VCaP (cell line): ENCODE results near the gene CALML3.

Experiments
- H3K27ac ChIP-seq: fragments of 450-650 bp; 2 replicates; pipeline ENCODE4 v1.5.1; 2017
- TF ChIP-seq, protein P1 (sequence below): fragments of 450-650 bp; conservative IDR thresholded peaks from 2 replicates; pipeline ENCODE4 v1.5.1; 2017; ENCODE audit warnings: mild to moderate bottlenecking, moderate library complexity

Gene CALML3

DNA sequence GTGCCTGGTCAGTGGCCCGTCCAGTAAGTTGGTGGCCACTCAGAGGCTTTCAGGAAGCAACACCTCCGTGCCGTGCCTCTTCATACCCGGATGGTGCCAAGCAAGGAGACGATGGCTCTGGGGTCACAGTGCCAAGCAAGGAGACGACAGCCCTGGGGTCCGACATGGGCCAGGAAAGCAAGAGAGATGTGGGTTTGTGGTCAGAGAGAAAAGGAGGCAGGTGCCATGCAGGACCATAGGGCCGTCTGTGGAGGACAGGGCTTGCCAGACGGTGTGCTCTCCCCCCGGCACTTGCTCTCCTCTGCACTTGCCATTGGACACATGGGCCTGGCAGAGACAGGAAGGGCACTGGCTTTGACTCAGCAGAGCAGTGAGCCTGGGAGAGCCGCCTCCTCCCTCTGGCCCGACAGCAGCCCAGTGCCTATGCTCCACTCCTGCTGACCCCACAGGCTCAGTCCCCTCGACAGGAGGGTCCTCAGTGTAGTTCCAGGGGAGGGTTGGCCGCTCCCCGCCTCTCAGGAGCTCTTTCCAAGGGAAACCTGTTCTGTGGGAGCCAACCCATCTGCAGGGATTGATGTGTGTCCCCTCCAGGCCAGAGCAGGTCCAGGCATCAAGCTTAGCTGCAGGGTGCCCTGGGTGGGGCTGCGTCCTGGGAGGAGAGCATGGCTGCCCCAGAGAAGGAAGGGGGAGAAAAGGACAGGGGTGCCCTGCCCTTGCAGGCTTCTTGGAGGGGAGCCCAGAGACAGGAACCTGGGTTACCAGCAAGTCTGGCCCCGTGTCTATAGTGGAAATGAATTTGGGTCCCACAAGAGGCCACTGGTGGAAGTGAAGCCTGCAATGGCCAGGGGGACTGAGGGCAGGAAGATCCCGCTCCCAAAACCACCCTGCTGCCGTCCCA is 17.8 kb upstream of the CALML3 start:
- TF ChIP-seq, protein P1, sequence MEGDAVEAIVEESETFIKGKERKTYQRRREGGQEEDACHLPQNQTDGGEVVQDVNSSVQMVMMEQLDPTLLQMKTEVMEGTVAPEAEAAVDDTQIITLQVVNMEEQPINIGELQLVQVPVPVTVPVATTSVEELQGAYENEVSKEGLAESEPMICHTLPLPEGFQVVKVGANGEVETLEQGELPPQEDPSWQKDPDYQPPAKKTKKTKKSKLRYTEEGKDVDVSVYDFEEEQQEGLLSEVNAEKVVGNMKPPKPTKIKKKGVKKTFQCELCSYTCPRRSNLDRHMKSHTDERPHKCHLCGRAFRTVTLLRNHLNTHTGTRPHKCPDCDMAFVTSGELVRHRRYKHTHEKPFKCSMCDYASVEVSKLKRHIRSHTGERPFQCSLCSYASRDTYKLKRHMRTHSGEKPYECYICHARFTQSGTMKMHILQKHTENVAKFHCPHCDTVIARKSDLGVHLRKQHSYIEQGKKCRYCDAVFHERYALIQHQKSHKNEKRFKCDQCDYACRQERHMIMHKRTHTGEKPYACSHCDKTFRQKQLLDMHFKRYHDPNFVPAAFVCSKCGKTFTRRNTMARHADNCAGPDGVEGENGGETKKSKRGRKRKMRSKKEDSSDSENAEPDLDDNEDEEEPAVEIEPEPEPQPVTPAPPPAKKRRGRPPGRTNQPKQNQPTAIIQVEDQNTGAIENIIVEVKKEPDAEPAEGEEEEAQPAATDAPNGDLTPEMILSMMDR, result no peak
- peak overlapping the region; percentile 97 for H3K27ac ChIP-seq

DNA sequence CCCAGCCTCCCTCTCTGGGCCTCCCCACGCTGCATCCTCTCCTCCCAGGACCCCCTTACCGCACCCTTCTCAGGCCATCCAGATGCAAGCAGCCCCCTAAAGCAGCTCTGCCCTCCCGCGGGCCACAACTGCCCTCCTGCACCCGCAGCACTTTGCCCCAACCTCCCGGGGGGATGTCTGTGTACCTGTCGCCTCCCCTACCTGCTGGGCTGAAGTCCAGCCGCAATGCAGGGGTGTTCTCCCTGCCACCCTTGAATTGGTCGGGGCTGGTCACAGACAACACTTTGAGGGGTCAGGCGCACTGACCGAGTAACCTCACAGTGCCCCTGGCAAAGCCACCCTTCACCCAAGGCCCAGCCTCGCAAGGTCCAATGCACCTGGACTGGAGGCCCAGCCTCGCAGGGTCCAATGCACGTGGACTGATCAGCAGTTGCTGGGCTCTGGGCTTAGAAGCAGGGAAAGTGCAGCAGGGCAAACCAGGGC is 17.1 kb upstream of the CALML3 start:
- H3K27ac ChIP-seq, result peak overlapping the region; percentile 97; the same call in 1 of the 2 replicates
- TF ChIP-seq, protein P1, result no peak

DNA sequence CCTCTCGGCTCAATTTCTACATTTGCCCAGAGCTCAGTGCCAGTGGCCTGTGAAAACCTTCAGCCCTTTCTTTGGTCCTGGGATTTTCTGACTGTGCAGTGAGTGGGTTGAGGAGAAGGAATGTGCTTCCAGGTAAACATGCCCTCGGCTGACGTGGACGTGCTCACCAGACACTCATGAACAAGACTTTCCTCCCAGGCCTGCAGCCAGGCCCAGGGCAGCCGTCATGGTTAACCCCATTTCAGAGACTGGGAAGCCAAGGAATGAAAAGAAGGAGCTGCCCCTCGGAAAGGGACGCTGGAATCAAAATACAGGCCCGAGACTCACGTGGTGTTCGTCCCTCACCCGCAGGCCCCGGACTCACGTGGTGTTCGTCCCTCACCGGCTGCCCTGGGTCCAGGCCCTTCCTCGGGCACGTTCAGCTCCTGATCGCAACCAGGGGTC is 16.6 kb upstream of the CALML3 start:
- peak overlapping the region; percentile 97; the same call in 1 of the 2 replicates for H3K27ac ChIP-seq

DNA sequence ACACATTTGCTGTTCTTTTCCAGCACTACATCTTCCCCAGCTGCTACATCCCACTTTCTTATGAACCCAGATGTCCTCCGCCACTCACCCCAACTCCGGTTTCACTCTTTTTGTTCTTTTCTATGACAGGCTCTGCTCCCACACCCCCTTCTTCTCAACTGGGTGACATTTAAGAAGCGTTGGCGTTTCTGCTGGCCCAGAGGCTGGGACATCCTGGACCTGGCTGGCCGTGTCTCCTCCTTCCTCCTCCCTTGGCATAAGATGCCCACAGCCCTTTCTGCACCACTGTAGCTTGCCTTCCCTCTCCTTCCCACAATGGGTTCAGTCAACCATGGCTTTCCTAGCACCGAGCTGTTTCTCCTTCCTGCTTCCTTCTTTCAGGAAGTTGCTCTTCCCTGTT is 16.0 kb upstream of the CALML3 start:
- TF ChIP-seq, protein P1, result no peak
- peak overlapping the region; percentile 97 for H3K27ac ChIP-seq

More for the DNA sequence above, 16.6 kb upstream of the CALML3 start:
- TF ChIP-seq, protein P1, result no peak

DNA sequence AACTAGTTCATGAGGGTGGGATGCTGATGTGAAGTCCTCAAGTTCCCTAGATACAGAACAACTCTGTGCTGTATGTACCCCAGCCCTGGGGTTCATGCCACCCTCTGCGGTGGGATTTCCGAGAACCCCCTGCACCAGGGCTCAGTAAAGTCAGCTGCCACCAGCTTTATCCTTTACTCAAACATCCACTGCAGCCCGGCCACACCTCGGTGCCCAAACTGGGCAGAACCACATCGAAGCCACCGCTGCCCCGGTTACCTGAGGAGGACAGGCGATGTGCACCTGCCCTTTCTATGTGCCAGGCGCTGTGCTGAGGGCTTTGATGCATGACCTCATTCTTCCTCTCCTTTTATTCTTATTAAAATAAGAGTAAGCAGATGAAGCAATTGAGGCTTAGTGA is 15.5 kb upstream of the CALML3 start:
- peak overlapping the region; percentile 97 for H3K27ac ChIP-seq
- TF ChIP-seq, protein P1, result no peak

DNA sequence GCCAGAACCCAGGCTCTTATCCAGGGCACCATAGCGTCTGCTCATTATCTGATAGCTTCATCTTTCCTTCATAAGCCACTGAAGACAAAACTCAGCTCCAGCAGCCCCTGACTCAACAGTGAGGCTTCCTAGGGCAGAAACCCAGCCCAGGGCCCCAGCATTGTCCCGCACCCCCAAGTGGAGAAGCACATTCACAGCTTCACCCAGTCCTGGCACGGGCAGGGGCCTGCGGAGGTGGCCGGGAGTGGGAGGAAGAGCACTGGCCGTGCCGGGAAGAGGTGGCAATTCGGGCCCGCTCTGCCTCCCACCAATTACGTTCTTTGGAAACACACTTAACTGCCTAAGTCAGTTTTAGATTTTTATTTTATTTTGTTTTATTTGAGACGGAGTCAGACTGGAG is 15.1 kb upstream of the CALML3 start:
- peak overlapping the region; percentile 97 for H3K27ac ChIP-seq
- TF ChIP-seq, protein P1, result no peak

DNA sequence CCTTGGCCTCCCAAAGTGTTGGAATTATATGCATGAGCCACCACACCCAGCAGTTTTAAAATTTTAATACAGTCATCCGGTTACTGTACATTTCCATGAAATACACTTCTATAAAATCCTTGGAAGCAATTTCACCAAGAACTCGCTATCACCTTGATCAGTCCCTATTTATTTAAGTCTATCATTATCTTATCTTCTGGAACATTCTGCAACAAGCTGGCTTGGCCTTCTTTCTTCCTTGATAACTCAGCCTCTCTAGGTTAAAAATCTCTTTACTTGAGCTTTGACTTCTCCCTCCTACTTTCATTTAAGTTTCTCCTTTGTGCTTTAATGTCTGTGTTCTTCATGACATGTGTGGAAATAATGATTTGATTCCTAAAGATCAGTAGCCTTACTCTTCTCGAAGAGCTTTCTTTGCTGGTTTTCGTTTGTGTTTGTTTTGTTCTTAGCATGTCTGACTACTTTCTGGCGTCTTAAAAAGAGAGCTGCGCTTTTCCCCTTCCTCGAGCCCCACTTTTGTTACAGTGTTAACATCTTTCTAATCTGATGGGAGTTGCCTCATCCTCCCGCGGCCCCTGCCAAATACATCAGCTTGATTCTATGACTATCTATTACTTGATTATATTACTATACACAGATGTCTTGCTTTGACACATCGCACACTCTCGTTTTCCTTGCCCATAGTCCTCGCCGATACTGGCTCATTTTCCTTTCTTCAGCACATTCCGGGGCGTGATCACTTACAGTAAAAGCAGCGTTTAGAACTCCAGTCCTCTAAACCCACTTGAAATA is 14.3 kb upstream of the CALML3 start:
- peak overlapping the region; percentile 97 for H3K27ac ChIP-seq

More for the DNA sequence above, 14.3 kb upstream of the CALML3 start:
- TF ChIP-seq, protein P1, result no peak
